Measurements from ENCODE around the gene PCDHGA1.

DNA sequence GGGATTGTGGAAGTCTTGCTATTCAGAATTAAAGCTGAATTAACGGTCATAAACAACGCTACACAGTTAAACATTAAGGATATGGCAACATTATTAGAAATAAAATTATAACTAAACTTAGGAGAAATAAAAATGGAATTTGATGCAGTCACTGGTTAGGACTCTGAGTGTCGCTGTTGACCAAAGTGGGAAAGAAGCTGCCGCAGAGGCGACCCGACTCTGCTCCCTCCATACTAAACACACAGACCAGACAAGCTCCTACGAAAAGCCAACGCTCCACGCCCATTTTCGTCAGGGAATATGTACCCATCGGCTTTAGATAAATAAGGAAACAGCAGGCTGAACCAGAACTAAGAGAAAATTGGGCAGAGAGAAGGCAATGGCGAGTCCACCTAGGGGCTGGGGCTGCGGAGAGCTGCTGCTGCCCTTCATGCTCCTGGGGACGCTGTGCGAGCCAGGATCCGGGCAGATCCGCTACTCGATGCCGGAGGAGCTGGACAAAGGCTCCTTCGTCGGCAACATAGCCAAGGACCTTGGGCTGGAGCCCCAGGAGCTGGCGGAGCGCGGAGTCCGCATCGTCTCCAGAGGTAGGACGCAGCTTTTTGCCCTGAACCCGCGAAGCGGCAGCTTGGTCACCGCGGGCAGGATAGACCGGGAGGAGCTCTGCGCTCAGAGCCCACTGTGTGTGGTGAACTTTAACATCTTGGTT is 33.8 kb downstream of the PCDHGA1 start, which contains the start of gene PCDHGA5:
- TF ChIP-seq JUNB (IDR thresholded peaks at IDR 0.05) (no peak), POLR2A (IDR thresholded peaks at IDR 0.05; ENCODE audit: low read length) (no peak), FOSL2 (IDR thresholded peaks at IDR 0.05) (no peak), FOSL2 (CRISPR knock-in tag; IDR thresholded peaks at IDR 0.05) (no peak), EP300 (IDR thresholded peaks at IDR 0.05) (no peak), SMC3 (IDR thresholded peaks at IDR 0.05) (no peak), CBX8 (IDR thresholded peaks at IDR 0.05) (no peak), CEBPB (IDR thresholded peaks at IDR 0.05) (no peak), TFCP2L1 (CRISPR knock-in tag; IDR thresholded peaks at IDR 0.05) (no peak), NFE2L2 (conservative IDR thresholded peaks at IDR 0.05; ENCODE audit: low read length) (no peak), RARB (CRISPR knock-in tag; IDR thresholded peaks at IDR 0.05) (no peak), ESRRA (IDR thresholded peaks at IDR 0.05; ENCODE audit: borderline replicate concordance, low read length) (no peak), RAD21 (conservative IDR thresholded peaks at IDR 0.05 in 1 of 2, IDR thresholded peaks at IDR 0.05 in 1 of 2) (peak in 1 of 2 experiments; percentile 27; a peak in 2 of 5 replicates)
- TF ChIP-seq, protein P1, sequence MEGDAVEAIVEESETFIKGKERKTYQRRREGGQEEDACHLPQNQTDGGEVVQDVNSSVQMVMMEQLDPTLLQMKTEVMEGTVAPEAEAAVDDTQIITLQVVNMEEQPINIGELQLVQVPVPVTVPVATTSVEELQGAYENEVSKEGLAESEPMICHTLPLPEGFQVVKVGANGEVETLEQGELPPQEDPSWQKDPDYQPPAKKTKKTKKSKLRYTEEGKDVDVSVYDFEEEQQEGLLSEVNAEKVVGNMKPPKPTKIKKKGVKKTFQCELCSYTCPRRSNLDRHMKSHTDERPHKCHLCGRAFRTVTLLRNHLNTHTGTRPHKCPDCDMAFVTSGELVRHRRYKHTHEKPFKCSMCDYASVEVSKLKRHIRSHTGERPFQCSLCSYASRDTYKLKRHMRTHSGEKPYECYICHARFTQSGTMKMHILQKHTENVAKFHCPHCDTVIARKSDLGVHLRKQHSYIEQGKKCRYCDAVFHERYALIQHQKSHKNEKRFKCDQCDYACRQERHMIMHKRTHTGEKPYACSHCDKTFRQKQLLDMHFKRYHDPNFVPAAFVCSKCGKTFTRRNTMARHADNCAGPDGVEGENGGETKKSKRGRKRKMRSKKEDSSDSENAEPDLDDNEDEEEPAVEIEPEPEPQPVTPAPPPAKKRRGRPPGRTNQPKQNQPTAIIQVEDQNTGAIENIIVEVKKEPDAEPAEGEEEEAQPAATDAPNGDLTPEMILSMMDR (IDR thresholded peaks at IDR 0.05): peak; percentile 27; the same call in 2 of the 3 replicates
- TF ChIP-seq, protein P2, sequence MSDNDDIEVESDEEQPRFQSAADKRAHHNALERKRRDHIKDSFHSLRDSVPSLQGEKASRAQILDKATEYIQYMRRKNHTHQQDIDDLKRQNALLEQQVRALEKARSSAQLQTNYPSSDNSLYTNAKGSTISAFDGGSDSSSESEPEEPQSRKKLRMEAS (IDR thresholded peaks at IDR 0.05): no peak
